ENCODE results near the gene SEZ6L2.
"Not testable (repeated sequence)": the region's sequence is repeated elsewhere in the genome, so short reads cannot be mapped to it uniquely, and the experiment has no call there.

SEZ6L2 gene

GRCh38 chr16:29909851-29910250 is 10.5 kb upstream of the SEZ6L2 start:
- DNase-seq = not testable (repeated sequence)

GRCh38 chr16:29909391-29909790 is 10.0 kb upstream of the SEZ6L2 start:
- no peak for DNase-seq

- DNase-seq = no peak
These were observed 9.4 kb upstream of the SEZ6L2 start for GRCh38 chr16:29908719-29909220.

GRCh38 chr16:29907973-29908372 is 8.6 kb upstream of the SEZ6L2 start:
- no peak for DNase-seq

- no peak for DNase-seq
These were observed 7.3 kb upstream of the SEZ6L2 start for GRCh38 chr16:29906520-29907244.

GRCh38 chr16:29905668-29906067 is 6.3 kb upstream of the SEZ6L2 start:
- no peak for DNase-seq

- no peak for DNase-seq
These were observed 5.6 kb upstream of the SEZ6L2 start for GRCh38 chr16:29904947-29905346.

GRCh38 chr16:29903590-29903989 is 4.2 kb upstream of the SEZ6L2 start:
- no peak for DNase-seq

- no peak for DNase-seq
These were observed 2.2 kb upstream of the SEZ6L2 start for GRCh38 chr16:29901607-29901945.

GRCh38 chr16:29900888-29901606 is 1.7 kb upstream of the SEZ6L2 start:
- no peak for DNase-seq

- no peak for DNase-seq
These were observed 945 bp upstream of the SEZ6L2 start, which contains the start of gene ASPHD1 for GRCh38 chr16:29900102-29900887. TSS of gene ASPHD1 (plus strand) at chr16:29900488. CDS start at chr16:29900972, 484 bp downstream.

- DNase-seq = no peak
These were observed 390 bp downstream of the SEZ6L2 start for GRCh38 chr16:29898804-29899515.

- DNase-seq = no peak
These were observed 1.1 kb downstream of the SEZ6L2 start for GRCh38 chr16:29898135-29898803.

- no peak for DNase-seq
These were observed 2.0 kb downstream of the SEZ6L2 start for GRCh38 chr16:29897333-29897732.

- DNase-seq = no peak
These were observed 2.5 kb downstream of the SEZ6L2 start for GRCh38 chr16:29896841-29897240.

- DNase-seq = no peak
These were observed 5.0 kb downstream of the SEZ6L2 start for GRCh38 chr16:29894352-29894751.

GRCh38 chr16:29893553-29893952 is 5.8 kb downstream of the SEZ6L2 start:
- no peak for DNase-seq

GRCh38 chr16:29892458-29892813 is 6.9 kb downstream of the SEZ6L2 start:
- no peak for DNase-seq

GRCh38 chr16:29891525-29892457 is 7.6 kb downstream of the SEZ6L2 start:
- DNase-seq = no peak

GRCh38 chr16:29889372-29889771 is 10.0 kb downstream of the SEZ6L2 start:
- not testable (repeated sequence) for DNase-seq

GRCh38 chr16:29883987-29884386 is 15.4 kb downstream of the SEZ6L2 start:
- DNase-seq = no peak

All from T-helper 9 cell (primary cell).